ENCODE results near the gene MME.

GRCh38 chr3:155080692-155081091 lies 573 bp downstream of the MME start:
- TF ChIP-seq, protein P1, sequence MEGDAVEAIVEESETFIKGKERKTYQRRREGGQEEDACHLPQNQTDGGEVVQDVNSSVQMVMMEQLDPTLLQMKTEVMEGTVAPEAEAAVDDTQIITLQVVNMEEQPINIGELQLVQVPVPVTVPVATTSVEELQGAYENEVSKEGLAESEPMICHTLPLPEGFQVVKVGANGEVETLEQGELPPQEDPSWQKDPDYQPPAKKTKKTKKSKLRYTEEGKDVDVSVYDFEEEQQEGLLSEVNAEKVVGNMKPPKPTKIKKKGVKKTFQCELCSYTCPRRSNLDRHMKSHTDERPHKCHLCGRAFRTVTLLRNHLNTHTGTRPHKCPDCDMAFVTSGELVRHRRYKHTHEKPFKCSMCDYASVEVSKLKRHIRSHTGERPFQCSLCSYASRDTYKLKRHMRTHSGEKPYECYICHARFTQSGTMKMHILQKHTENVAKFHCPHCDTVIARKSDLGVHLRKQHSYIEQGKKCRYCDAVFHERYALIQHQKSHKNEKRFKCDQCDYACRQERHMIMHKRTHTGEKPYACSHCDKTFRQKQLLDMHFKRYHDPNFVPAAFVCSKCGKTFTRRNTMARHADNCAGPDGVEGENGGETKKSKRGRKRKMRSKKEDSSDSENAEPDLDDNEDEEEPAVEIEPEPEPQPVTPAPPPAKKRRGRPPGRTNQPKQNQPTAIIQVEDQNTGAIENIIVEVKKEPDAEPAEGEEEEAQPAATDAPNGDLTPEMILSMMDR (conservative IDR thresholded peaks at IDR 0.05; ENCODE audit: low read depth, low read length): no peak
- no peak for TF ChIP-seq EZH2 (IDR thresholded peaks at IDR 0.05; ENCODE audit: borderline replicate concordance, low read depth, low read length, poor library complexity, severe bottlenecking)
